NOMO-1 (cell line): ENCODE data around the gene SHH.

Source experiments
- DNase-seq, 2 experiments: peaks; one replicate each; lab custom pipeline; 2025; ENCODE audit not compliant: unreplicated experiment in 2 of 2; lab: John Stamatoyannopoulos, UW

SHH gene

GRCh38 chr7:155807789-155808548, 4.3 kb downstream of the SHH start:
- no peak for DNase-seq

DNA sequence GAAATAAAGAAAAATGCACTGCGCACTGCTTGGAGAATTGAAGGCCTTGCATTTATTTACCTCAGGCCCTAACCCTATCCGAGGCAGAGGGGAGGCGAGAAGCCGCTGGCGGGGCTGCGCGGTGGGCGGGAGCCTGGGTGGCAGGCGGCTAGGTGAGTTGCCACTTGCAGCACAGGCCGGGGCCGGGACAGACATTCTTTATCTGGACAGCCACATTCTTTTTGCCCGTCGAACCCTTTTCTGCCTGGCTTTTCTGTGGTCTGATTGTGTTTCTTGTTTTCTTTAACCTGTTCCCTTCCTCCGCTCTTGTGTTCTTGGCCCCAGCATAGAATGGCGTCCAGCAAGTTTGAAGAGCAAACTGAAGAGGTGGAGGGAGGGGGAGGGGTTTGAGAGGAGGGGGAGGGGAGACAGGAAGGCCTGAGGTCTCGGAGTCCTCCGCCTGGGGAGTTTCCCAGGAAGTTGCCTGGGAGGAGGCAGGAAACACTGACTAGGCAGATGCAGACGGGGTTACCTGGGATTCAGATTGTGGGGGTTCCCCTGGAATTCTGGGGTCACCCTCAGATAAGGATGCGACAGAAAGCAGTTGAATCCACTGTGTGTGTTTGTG, 5.1 kb downstream of the SHH start:
- DNase-seq, result no peak

DNA sequence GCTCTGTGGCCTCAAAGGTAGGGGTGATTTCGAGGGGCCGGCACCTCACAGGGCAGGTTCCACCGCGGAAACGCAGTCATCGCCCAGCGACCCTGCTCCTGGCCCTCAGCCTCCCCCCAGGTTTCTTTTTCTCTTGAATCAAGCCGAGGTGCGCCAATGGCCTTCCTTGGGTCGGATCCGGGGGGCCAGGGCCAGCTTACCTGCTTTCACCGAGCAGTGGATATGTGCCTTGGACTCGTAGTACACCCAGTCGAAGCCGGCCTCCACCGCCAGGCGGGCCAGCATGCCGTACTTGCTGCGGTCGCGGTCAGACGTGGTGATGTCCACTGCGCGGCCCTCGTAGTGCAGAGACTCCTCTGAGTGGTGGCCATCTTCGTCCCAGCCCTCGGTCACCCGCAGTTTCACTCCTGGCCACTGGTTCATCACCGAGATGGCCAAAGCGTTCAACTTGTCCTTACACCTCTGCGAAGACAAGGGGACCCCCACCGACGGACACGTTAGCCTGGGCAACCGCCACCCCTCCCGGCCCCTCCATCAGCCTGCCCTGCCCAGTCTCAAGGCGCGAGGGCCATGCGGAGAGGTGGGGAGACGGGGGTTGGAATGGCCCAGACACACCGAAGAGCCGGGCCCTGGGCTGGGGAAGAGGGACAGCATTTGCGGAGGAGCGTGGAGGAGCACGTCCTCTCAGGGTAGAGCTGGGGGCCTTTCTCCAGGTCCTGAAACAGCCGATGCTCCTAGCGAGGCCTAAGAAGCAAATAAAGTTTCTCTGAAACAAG, 6.0 kb downstream of the SHH start:
- no peak for DNase-seq

- DNase-seq, result no peak
Measured at GRCh38 chr7:155805826-155806095, 6.5 kb downstream of the SHH start.

- DNase-seq, result peak; percentile 9 to 56
Measured at GRCh38 chr7:155804897-155805825, 7.1 kb downstream of the SHH start.

GRCh38 chr7:155804431-155804831, 7.8 kb downstream of the SHH start:
- no peak for DNase-seq

GRCh38 chr7:155803418-155804376, 8.6 kb downstream of the SHH start:
- DNase-seq, result peak in 1 of 2 experiments; percentile 22

DNA sequence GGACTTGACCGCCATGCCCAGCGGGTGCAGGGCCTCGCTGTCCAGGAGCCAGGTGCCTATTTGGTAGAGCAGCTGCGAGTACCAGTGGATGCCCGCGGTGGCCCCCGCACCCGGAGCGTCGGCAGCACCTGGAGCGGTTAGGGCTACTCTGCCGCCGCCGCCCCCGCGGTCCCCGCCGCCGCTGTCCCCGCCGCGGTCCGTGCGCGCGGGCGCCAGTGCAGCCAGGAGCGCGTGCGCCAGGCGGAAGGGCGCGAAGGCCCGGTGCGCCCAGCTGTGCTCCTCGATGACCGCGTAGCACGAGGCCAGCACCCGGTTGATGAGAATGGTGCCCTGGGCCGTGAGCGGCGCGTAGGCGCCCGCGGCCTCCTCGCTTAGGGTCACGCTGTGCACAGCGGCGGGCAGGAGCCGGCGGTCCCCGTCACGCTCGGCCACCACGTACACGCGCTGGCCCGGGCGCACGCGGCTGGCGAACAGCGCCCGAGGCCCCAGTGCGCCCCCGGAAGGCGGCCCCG, 9.3 kb downstream of the SHH start:
- DNase-seq, result no peak

- no peak for DNase-seq
Measured at GRCh38 chr7:155802291-155802690, 10.0 kb downstream of the SHH start.

DNA sequence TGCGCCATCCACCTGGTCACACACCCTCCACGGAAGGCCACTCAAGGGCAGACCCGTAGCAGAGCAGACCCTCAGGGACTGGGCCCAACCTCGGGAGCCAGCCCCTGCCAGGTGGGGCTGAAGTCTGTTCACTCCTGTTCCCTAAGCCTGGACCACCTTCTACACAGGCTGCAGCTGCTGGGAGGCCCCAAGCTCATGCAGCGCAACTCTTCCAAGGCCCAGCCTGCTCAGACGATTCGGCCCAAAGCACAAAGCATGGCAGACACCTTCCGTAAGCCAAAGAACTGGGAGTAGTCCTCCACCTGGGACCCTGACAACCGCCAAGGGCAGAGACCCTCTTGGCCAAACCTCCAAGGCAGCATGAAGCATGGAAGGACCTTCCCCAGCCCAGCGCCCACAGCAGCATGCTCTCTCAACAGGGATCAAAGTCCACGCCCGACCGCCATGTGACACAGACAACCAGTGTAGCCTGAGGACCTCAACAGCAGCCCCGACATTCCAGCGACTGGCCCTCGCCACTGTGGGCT, 11.5 kb downstream of the SHH start:
- DNase-seq, result no peak

- no peak for DNase-seq
Measured at GRCh38 chr7:155800301-155800700, 12.0 kb downstream of the SHH start.

GRCh38 chr7:155799514-155799913, 12.7 kb downstream of the SHH start:
- no peak for DNase-seq

DNA sequence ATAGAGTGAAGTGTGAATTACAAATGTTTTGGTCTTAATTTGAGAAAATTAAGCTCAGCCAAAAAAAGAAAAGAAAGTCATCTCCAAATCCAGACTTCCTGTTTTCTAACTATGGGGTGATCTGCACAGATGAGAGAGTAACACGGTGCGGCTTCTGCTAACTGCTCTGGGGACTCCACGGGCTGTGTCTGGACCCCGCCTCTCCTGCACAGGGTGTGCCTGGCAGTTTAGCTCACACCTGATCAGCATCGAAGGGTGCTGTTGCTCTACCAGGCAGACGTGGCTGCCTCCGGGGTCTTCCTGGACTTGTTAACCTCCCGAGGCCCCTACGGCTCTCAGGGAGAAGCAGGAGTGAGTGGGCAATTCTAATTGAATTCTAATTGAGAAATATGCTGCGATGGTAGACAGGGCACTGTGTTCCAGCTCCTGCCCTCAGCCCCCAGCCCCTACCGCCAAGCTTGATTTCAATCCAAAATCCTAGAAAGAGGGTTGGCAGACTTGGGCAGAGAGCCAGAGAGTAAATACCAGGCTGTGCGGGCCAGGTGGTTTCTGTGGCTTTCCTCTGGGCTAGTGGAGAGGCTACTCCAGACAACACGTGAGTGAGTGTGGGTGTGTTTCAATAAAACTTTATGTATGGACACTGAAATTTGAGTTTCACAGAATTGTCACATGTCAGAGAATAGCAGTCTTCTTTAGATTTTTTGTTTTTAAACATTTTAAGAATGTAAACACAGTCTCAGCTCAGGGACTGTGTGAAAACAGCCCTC, 13.4 kb downstream of the SHH start:
- DNase-seq, result peak in 1 of 2 experiments; percentile 53

DNA sequence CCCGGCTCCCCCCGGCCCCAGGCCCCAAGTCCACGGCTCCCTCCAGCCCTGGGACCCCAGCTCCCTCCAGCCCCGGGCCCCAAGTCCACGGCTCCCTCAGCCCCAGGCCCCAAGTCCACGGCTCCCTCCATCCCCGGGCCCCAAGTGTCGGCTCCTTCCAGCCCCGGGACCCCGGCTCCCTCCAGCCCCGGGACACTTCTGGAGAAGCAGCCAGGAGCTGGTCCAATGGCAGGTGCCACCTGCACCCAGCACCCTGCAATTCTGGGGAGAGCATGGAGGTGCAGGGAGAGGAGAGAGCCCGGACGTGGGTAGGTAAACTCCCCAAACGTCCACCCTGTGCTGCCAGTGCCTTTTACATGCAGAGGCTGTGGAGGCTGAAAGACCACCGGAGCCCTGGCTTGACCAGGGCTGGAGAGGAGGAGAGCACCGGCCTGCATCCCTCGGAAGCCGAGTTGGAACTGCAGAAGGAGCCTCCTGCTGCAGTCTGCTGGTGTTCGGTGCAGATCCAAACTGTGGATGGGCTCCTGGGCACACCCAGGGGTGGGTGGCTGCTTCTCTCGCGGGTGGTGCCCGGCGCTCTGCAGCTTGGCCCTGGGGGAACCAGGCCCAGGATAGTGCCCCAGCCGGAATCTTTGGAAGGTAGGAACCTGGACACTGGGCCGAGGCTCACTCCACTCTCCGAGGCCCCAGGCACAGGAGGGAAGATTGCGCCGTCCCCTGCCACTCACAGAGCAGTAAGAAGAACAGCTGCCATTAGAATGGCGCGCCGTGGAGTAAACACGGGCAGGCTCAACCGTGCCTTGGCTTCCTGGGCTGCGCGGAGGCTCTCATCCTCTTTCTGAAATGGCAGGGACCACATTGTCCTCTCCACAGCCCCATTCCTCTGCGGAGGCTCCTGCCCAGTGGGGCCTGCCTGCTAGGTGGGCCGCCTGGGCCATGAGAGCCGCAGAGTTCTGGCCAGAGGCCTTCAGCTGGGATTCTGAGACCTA, 14.7 kb downstream of the SHH start:
- DNase-seq, result no peak

DNA sequence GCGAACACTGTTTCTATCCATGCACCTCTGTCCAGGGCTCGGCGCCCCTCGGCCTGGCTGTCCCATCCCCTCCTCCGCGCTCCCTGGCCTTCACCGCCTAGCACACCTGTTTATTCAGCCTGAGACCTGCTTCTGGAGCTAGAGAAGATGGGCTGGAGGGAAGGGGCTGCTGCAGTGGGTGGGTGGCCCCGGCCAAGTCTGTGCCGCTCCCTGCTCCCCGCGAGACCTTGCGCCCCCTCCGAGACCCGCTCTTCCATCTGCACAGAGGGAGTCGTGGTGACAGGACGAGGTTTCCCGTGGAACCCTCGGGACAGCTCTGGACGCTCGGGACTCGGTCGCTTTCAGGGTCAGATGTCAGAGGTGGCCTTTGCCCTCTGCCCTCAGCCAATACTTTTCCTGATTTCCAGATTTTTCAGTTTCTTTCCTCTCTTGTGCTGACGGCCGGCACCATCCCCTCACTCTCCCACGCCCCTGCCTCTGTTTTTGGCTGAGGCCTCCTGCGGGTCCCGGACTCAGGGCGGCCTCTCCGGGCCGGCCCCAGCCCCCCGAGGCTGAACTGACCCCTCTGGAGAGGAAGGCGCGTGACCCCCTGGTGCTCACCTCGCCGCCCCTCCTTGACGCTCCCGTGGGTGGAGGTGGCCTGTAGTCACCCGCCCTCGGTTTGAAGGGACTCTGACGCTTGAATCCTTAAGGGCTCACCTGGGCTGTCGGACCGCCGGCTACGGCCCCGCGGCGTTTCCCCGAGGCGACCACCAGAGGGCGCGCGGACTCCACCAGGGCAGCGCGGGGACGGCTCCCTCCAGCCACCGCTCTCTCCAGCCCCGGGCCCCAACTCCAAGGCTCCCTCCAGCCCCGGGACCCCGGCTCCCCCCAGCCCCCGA, 15.6 kb downstream of the SHH start:
- DNase-seq, result peak in 1 of 2 experiments; percentile 18

GRCh38 chr7:155795951-155796350, 16.3 kb downstream of the SHH start:
- no peak for DNase-seq
